Stimulated activated CD8-positive, alpha-beta memory T cell treated with anti-CD3 and anti-CD28 coated beads, Interleukin-15, amount 100 ng/mL, for 1 hour (primary cell): ENCODE data around the gene SPATA45.

Experiments
- DNase-seq: peaks from one replicate; pipeline ENCODE4 v3.0.0-alpha.2; 2020; ENCODE audit warnings: low read depth

The SPATA45 gene

GRCh38 chr1:212780759-212781158, 66.7 kb downstream of the SPATA45 start:
- no peak for DNase-seq
